ENCODE results near the gene GTF3C6.

- TF ChIP-seq POLR2A (IDR thresholded peaks at IDR 0.05; ENCODE audit: control extremely low read depth in 1 of 2, low read depth in 2 of 2, low read length in 2 of 2) (no peak), CBX8 (IDR thresholded peaks at IDR 0.05; ENCODE audit: borderline replicate concordance, low read depth, low read length) (no peak), SP4 (IDR thresholded peaks at IDR 0.05; ENCODE audit: low read length) (no peak), TCF12 (IDR thresholded peaks at IDR 0.05; ENCODE audit: low read depth, low read length) (no peak), EZH2 (IDR thresholded peaks at IDR 0.05; ENCODE audit: low read depth, low read length, severe bottlenecking) (no peak), POU5F1 (IDR thresholded peaks at IDR 0.05; ENCODE audit: low read depth, low read length) (no peak), POLR2AphosphoS5 (IDR thresholded peaks at IDR 0.05; ENCODE audit: low read depth, low read length) (no peak)
These were observed 18.9 kb upstream of the GTF3C6 start for GRCh38 chr6:110939429-110940200.

Measured in H1 (cell line).